HG02970 (cell line): Measurements from ENCODE around the gene TSKU.
"Not testable (repeated sequence)": the region's sequence is repeated elsewhere in the genome, so short reads cannot be mapped to it uniquely, and the experiment has no call there.

Experiments used
- ATAC-seq: cut with Tn5 transposase; IDR thresholded peaks from one replicate; pipeline ENCODE4 v1.9.1; 2021; ENCODE audit warnings: mild to moderate bottlenecking, moderate library complexity, moderate number of reproducible peaks; ENCODE audit not compliant: unreplicated experiment, low FRiP score

The TSKU gene

DNA sequence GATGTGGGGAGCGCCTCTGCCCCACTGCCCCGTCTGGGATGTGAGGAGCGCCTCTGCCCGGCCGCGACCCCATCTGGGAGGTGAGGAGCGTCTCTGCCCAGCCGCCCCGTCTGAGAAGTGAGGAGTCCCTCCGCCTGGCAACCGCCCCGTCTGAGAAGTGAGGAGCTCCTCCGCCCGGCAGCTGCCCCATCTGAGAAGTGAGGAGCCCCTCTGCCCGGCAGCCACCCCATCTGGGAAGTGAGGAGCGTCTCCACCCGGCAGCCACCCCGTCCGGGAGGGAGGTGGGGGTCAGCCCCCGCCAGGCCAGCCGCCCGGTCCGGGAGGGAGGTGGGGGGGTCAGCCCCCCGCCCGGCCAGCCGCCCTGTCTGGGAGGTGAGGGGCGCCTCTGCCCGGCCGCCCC, 38.2 kb downstream of the TSKU start:
- ATAC-seq: not testable (repeated sequence)

DNA sequence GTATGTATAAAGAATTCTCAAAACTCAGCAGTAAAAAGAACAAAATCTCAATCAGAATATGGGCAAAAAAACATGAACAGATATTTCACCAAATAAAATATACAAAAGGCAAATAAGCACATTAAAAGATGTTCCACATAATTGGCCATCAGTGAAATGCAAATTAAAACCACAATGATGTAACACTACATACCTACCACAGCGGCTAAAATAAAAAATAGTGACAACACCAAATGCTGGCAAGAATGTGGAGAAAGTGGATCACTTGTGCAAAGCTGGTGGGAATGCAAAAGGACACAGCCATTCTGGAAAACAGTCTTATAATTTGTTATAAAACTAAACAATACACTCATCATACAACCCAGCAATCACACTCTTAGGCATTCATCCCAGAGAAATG, 39.2 kb downstream of the TSKU start:
- ATAC-seq: no peak

DNA sequence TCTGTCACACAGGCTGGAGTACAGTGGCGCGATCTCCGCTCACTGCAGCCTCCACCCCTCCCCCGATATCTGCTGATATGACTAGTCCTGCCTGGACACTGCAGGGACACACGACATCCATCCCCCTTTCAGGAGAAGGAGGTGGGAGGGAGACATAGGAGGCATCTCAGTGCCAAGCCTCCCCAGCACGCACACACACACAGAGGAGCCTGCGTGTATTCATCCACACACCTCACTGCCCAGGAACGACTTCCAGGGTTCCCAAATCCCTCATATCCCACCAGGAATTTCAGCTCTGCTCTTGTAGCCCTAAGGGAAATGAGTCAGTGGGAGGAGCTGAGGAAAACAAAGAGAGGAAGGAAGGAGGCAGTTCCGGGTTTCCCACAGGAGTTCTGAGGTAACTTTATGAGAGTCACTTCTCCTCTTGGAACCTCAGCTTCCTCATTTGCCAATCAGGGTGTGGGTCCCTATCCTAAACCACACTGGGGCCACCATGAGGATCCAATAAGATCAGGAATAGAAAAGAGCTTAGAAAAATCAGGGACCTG, 40.4 kb downstream of the TSKU start:
- no peak for ATAC-seq

DNA sequence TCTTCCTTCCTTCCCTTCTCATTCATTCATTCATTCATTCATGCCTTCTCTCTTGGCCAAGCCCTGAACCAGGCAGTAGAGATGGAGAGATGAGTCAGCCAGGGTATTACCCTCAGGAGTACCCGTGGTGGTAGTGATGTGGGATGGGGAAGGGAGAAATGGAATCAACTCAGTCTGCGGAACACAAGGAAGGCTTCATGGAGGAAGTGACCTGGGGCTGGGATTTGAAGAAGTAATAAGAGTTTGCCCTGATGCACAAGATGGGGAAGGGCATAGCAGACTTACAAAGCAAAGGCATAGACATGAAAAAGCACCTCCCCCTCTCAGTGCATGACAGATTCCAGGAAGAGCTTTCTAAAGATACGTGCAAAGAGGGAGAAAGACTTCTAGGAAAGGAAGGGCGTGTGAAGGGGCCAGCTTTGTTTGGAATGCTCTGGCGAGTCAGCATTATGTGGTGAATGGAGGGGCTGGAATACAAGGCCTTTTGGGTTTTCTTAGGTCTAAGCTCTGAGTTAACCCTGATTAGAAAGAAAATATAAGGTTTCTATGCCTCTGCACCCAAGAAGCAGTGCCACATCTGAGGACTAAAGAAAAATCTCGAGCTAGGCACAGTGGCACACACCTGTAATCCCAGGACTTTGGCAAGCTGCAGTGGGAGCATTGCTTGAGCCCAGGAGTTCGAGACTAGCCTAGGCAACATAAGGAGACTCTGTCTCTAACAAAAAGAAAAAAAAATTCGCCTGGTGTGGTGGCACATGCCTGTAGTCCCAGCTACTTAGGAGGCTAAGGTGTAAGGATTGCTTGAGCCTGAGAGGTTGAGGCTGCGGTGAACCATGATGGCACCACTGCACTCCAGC, 41.2 kb downstream of the TSKU start:
- no peak for ATAC-seq

DNA sequence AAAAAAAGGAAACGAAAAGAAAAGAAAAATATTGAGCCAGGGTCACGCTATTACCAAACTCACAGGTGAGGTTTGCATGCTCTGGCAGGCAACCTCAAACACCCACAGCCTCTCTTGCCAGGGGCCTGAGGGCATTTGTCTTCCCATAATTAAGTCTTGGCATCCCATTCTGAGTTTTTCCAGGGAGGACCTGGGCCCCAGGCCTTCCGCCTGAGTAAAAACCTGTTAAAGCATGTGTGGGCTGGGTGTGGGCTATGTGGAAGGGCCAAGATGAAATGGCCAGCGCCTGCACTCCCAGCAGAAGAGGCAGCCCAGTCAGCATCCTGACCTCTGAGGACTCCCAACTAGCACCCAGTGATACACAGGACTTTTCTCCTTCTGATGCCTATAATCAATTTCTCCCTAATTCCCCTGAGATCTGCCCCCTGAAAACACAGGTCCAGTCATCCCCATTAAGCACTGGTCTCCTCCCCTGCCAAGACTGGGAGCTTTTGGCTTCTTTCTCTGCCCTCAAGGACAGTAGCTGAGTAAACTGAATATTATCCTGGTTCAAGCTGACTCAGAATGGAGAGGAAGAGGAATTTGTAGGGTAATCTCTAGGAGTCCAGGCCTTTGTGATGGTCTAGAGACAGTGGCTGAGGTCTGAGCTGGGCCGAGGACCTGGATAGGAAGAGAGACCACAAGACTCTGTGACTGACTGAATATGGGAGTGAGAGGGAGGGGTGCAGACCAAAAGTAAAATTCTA, 42.0 kb downstream of the TSKU start:
- ATAC-seq: no peak

DNA sequence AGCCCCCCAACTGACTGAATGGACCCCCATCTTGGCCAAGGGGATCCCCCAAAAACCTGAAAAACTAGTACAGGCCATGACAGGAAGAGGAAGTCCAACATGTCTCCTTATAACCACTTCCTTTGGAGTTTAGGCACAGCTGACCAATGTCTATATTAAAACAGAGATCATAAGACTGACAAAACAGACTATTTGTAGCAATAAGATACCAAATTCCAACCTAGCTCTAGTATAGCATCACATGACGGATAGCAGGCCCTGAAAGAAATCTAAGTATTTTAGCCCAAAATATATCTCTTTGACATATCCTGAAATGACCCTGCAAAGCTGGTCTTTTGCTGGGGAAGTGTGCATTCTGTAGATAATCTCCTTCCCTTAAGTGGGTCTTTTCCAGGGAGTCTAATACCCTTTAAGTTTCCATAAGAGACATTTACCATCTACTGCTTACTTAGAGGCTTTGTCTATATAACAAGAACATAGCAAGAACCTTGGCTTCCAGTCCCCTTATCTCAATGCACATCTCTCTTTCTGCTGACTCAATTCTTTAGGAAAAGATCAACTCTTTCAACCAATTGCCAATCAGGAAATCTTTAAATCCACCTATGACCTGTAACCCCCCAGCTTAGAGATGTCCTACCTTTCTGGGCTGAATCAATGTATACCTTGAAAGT, 42.7 kb downstream of the TSKU start:
- ATAC-seq: no peak

DNA sequence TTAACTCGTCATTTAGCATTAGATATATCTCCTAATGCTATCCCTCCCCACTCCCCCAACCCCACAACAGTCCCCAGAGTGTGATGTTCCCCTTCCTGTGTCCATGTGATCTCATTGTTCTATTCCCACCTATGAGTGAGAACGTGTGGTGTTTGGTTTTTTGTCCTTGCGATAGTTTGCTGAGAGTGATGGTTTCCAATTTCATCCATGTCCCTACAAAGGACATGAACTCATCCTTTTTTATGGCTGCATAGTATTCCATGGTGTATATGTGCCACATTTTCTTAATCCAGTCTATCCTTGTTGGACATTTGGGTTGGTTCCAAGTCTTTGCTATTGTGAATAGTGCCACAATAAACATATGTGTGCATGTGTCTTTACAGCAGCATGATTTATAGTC, 43.4 kb downstream of the TSKU start:
- not testable (repeated sequence) for ATAC-seq

DNA sequence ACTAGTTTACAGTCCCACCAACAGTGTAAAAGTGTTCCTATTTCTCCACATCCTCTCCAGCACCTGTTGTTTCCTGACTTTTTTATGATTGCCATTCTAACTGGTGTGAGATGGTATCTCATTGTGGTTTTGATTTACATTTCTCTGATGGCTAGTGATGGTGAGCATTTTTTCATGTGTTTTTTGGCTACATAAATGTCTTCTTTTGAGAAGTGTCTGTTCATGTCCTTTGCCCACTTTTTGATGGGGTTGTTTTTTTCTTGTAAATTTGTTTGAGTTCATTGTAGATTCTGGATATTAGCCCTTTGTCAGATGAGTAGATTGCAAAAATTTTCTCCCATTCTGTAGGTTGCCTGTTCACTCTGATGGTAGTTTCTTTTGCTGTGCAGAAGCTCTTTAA, 43.8 kb downstream of the TSKU start:
- not testable (repeated sequence) for ATAC-seq

DNA sequence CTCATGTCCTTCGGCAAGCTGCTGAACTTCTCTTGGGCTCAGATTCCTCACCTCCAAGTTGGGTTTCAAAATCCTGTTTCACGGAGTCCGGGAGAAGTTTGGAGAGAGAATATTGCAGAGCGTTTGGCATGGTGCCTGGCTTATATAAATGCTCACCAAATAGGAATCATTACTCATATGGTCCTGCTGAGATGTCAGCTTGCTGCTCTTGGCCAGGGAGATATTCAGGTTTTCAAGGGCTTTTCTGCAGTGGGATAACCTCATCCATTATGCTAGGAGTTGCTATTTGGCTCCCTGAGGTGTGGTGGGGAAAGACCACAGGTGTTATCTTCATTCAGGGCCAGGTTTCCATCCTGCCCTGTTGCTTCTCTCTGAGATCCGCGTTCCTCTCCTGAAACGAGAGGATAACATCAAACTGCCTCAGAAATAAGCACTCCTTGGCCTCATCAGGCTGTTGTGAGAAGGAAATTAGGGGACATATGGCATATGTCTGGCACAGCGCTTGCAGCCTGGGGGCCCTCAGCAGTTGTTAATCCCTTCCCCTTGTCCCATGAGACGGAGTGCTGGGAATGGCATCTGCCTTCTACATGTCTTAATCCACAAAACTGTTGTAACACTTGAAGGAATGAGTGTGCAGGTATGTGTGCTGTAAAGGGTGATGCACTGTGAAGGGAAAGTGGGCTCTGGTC, 47.6 kb downstream of the TSKU start:
- no peak for ATAC-seq

DNA sequence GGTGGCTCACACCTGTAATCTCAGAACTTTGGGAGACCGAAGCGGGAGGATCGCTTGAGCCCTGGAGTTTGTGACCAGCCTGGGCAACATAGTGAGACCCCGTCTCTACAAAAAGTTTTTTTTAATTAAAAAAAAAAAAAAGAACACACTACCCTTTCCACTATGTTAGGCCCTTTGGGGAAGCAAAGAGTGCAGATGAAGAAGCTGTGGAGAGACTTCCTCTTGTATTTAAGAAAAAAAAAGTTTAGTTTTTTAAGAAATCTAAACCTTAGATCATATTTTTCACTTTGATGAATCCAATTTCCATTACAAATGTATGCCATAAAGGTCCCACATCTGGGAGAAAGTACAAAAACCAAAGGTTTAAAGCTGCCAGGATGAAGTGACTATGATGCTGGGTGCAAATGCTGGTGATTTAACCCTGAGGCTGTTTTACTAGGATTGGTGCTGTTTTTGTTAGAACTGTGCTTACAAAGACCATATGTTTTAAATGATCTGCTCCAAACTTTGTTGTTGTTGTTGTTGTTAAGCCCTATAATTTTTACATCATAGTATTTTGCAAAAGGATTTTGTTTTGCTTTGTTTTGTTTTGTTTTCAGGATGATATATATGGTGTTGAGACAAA, 48.6 kb downstream of the TSKU start:
- no peak for ATAC-seq

DNA sequence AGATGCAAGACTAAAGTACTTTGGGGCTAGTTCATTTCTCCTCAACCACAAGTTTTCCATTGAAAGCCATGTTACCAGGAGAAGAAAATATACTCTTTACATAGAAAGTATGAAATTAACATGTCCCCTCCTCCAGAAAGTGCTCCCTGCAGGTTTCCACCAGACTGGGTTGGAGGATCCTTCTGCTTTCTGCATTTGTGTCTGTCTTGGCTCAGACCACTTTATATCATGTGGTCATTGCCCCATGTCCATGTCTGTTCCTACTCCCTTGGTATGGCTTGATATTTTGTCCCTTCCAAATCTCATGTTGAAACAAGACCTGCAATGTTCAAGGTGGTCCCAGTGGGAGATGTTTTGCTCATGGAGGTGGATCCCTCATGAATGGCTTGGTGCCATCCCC, 49.2 kb downstream of the TSKU start:
- no peak for ATAC-seq

DNA sequence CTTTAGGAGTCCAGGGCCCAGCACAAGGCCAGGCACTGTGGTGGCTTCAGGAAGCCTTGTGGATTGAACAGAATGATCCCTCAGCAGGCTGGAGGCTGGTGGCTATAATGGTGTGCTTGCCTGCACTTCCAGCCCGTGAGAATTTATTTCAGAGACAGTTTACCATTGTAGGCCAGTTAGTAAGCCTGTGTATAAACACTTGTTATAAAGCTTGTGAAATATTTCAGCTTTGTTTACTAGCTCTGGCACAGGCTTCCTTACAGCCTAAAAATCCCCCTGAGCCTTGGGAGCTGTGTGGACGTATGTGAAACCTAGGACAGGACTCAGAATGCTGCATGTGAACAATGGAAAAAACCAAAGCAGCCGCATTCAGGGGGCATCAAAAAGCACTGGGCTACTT, 51.0 kb downstream of the TSKU start:
- no peak for ATAC-seq

DNA sequence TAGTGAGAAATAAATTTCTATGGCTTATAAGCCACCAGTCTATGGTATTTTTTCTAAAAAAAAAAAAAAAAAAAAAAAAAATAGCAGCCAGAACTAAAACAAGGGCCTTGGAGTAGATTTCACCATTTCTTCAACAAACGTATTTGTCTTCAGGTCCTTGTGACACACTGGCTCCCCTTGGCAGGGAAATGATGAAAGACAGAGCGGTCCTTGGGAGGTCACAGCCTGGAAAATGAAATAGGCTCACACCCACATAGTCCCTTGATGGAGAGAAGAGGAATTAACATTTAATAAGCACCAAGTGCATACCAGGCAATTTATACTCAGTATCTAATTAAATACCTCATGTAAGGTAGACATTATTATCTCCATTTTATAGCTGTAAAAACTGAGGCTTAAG, 51.9 kb downstream of the TSKU start:
- no peak for ATAC-seq

DNA sequence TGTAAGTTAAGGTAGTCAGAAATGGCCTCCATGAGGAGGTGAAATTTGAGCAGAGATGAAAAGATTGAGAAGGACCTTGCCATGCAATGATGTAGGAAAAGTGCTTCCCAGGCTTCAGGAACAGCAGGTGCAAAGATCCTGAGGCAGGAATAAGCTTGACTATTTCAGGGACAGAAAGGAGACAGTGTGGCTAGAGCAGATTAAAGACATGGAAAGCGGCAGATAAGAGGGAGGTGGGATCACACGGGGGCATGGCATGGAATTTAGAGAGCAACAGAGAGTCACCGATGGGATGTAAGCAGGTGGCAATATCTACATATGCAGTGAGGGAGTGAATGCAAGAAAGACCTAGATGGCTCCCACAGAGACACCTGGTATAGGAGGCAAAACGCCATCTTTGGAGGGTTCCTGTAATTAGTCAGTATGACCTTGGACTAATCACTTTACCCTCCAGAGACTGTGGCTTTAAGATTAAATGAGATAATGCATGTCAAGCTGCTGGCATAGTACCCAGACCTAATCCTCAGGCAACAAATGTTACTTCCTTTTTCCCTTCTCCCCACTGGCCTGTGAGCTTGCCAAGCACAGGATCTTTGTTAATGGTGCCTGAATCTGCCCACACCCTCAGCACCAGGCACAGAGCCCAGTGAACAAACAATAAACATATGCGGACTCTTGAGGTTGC, 52.9 kb downstream of the TSKU start:
- no peak for ATAC-seq

DNA sequence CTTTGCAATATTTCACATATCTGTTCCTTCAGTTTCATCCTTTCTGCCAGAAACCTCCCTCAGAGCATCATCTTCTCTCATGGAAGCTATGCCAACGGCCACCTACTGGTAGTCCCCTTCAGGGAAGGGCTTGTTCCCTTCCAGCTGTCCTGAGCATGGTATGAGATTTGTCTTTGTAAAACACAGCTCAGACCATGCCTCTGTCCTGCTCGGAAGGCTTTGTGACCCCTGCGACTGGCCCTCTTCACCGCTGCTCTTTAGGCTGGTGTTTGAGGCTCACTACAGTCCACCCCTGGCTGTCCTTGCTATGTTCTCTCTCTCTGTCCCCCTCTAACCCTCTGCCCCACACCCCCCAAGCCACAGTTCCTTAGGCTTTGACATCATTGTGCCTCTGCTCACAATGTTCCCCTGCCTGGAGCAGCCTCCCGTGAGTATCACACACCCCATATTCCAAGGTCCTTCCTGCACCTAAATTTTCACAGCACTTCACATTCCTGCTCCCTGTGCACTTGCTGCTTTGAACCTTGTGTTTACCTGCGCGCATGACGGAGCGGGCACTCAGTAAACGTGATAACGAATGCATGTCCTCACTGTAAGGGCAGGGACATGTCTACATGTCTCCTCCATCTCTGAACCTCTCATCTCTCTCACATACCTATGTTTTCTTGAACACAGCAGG, 53.6 kb downstream of the TSKU start:
- ATAC-seq: no peak

DNA sequence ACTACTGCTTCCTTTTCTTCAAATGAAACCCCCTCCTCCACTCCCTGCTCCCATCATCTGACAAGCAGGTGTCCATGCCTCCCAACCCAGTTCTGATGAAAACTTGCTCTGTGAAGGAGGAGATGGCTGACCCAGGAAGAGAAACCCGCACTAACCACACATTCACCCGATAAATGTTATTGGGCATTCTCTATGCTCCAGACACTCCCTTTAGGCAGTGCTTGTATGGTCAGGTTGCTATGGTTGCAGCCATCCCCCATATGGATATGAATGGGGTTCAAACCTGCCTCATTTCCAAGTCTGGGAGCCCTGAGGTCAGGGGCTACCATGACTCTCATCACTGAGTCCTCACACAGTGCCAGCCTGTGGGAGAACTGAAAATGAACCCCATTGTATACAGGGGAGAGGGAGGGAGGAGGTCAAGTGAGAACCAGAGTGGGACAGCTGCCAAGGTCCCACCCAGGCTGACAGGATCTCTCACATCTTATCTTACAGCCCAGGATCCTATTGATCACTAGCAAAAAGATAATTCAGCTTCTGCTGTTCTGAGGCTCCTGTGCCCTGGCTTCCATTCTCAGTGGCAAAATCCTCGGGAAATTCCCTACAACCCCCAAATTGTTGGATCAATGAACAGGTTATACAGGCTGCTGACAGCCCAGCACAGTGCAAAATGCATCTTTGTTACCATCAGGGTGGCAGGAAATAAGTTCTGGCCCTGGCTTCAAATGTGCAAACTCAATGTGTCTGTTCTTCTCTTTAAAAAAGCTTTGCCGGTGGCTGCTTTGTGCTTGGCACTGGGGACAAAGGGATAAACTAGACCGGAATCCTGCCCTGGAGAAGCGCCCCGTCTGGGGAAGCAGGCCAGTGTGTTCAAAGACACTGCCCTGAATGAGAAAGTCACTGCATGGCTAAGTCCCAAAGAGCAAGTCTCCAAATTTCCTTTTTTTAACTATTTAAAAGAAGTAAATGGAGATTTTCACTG, 54.8 kb downstream of the TSKU start:
- no peak for ATAC-seq

DNA sequence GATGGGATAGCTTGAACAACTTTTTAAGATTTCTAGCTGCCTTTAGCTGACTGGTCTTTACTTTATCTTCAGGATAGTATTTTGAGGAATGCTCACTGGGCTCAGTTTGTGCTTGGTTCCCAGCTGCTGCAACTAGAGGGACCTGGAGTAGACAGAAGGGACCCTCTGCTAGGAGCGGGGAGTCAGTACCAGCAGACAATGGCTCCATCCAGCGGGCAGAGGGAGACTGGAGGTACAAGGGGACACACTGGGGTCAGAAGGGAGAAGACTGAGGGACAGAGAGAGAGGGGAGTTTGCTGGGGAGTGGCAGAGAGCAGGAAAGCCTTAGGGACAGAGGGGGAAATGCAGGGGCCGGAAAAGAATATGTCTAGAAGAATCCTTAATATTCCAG, 55.5 kb downstream of the TSKU start:
- no peak for ATAC-seq

DNA sequence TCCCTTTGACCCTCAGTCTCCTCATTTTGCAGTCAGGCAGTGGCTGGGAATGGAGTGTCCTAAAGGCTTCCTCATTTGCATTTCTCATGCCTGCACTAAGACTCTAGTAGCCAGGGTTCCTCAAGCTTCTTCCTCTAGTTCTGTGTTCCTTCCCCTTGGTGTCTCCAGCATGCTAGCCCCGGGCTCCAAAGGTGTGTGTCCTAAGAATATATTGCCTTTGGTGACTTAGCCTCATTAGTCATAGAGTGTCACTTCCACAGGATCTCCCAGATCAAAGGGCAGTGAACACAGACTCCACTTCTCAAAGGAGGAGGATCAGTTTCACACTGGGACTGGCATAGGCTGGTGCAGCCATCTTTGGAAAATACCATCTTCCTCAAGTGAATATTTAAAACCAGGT, 56.2 kb downstream of the TSKU start:
- ATAC-seq: no peak
